Neural progenitor cell (in vitro differentiated cells): ENCODE results near the gene OR10G3.

Source experiments
- EZH2 ChIP-seq: fragments of 200-600 bp; sonication (generic); IDR thresholded peaks from 2 replicates; pipeline ENCODE4 v1.6.1; 2017; ENCODE audit warnings: antibody characterized with exemption, mild to moderate bottlenecking, moderate library complexity
- TF ChIP-seq, protein P1 (sequence below): fragments of 200-600 bp; sonication (generic); IDR thresholded peaks from 2 replicates; pipeline ENCODE4 v1.5.1; 2017; ENCODE audit warnings: antibody characterized with exemption, mild to moderate bottlenecking

DNA sequence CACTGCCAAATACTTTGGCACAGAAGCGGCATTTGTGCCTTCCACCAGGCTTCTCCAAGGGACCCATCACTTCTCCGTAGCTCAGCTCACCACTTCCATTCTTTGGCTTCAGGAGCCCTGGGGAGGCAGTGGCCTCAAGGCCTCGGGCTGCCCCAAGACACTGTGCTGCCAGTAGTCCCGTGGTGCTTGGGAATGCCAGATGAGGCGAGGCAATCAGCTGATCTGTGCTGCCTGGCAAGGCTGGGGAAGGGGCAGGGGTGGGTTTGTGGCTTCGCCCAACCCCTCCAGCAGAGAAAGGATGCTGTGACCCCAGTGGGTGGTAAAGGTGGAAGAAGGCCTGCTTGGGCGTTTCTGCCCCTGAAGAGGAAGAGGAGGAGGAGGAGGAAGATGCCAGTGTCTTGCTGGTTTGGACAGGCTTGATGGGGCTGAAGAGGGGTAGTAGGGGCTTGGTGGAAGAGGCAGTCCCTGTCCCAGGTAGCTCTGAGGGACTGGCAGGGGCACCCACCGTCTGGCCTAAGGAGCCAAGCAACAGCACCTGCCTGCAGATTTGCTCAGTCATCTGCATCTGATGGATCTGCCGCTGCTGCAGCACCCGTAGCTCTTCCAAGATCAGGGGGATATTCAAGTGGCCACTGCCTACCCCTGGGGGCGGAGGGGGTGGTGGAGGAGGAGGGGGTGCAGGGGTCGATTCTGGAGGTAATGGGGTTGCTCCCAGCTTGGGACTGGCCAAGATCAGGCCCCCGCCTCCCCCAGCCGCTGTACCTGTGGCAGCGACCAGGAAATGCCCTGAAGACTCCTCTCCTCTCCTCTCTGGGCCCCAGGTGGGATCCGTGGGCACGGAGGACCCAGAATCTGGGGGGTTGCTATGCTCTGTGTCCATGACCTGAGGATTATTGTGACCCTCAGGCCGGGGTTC, 55.0 kb downstream of the OR10G3 start:
- TF ChIP-seq, protein P1, sequence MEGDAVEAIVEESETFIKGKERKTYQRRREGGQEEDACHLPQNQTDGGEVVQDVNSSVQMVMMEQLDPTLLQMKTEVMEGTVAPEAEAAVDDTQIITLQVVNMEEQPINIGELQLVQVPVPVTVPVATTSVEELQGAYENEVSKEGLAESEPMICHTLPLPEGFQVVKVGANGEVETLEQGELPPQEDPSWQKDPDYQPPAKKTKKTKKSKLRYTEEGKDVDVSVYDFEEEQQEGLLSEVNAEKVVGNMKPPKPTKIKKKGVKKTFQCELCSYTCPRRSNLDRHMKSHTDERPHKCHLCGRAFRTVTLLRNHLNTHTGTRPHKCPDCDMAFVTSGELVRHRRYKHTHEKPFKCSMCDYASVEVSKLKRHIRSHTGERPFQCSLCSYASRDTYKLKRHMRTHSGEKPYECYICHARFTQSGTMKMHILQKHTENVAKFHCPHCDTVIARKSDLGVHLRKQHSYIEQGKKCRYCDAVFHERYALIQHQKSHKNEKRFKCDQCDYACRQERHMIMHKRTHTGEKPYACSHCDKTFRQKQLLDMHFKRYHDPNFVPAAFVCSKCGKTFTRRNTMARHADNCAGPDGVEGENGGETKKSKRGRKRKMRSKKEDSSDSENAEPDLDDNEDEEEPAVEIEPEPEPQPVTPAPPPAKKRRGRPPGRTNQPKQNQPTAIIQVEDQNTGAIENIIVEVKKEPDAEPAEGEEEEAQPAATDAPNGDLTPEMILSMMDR, result no peak
- no peak for TF ChIP-seq EZH2
